GM19025 (cell line): ENCODE data around the gene WDR72.
"Not testable (repeated sequence)": the region's sequence is repeated elsewhere in the genome, so short reads cannot be mapped to it uniquely, and the experiment has no call there.

Source experiments
- ATAC-seq: cut with Tn5 transposase; IDR thresholded peaks from one replicate; pipeline ENCODE4 v1.9.1; 2021; ENCODE audit warnings: mild to moderate bottlenecking, low read depth, moderate library complexity; ENCODE audit not compliant: unreplicated experiment

The WDR72 gene

GRCh38 chr15:53759411-53759931, at the start of gene WDR72:
WDR72 (minus strand) TSS chr15:53759663; CDS start chr15:53733149, 26,514 bp downstream.
- ATAC-seq, result no peak

- no peak for ATAC-seq
Observed at GRCh38 chr15:53808058-53808706, 48.7 kb upstream of the WDR72 start.

GRCh38 chr15:53807501-53807900, 48.0 kb upstream of the WDR72 start:
- ATAC-seq, result no peak

GRCh38 chr15:53802672-53803071, 43.2 kb upstream of the WDR72 start:
- ATAC-seq, result no peak

GRCh38 chr15:53791581-53791980, 32.1 kb upstream of the WDR72 start:
- ATAC-seq, result no peak

- no peak for ATAC-seq
Observed at GRCh38 chr15:53789654-53790375, 30.4 kb upstream of the WDR72 start.

GRCh38 chr15:53786401-53786800, 26.9 kb upstream of the WDR72 start:
- ATAC-seq, result no peak

- not testable (repeated sequence) for ATAC-seq
Observed at GRCh38 chr15:53785241-53785640, 25.8 kb upstream of the WDR72 start.

GRCh38 chr15:53762916-53763315, 3.5 kb upstream of the WDR72 start:
- no peak for ATAC-seq

- ATAC-seq, result no peak
Observed at GRCh38 chr15:53758412-53758811, 1.1 kb downstream of the WDR72 start.

GRCh38 chr15:53757906-53758305, 1.6 kb downstream of the WDR72 start:
- ATAC-seq, result no peak

- ATAC-seq, result no peak
Observed at GRCh38 chr15:53753813-53754212, 5.7 kb downstream of the WDR72 start.

GRCh38 chr15:53752406-53752805, 7.1 kb downstream of the WDR72 start:
- no peak for ATAC-seq

- no peak for ATAC-seq
Observed at GRCh38 chr15:53747501-53748068, 11.9 kb downstream of the WDR72 start.

- no peak for ATAC-seq
Observed at GRCh38 chr15:53746101-53746500, 13.4 kb downstream of the WDR72 start.

GRCh38 chr15:53739651-53740050, 19.8 kb downstream of the WDR72 start:
- no peak for ATAC-seq

- no peak for ATAC-seq
Observed at GRCh38 chr15:53739187-53739586, 20.3 kb downstream of the WDR72 start.

- no peak for ATAC-seq
Observed at GRCh38 chr15:53721334-53722087, 38.0 kb downstream of the WDR72 start.

- ATAC-seq, result no peak
Observed at GRCh38 chr15:53716909-53717876, 42.3 kb downstream of the WDR72 start.

GRCh38 chr15:53713218-53713617, 46.2 kb downstream of the WDR72 start:
- ATAC-seq, result no peak
